GM06990 (cell line): Measurements from ENCODE around the gene METTL16.

ENCODE experiments used
- DNase-seq: peaks from one replicate; pipeline ENCODE4 v3.0.0-alpha.2; 2011; ENCODE audit not compliant: insufficient read length; ENCODE audit errors: extremely low read depth
- H3K27me3 ChIP-seq: replicated peaks from 2 replicates; pipeline ENCODE4 v1.6.0; 2011; ENCODE audit warnings: low read length; ENCODE audit not compliant: control insufficient read depth, insufficient read depth
- H3K36me3 ChIP-seq: 2 replicates; pipeline ENCODE4 v1.5.1; 2011; ENCODE audit warnings: low read length; ENCODE audit not compliant: control insufficient read depth, insufficient read depth
- H3K4me3 ChIP-seq: replicated peaks from 2 replicates; pipeline ENCODE4 v1.5.1; 2011; ENCODE audit warnings: low read depth, mild to moderate bottlenecking, control low read depth, low read length
- CTCF ChIP-seq: IDR thresholded peaks from 2 replicates; pipeline ENCODE4 v1.5.1; 2011; ENCODE audit warnings: low read length, control low read depth, mild to moderate bottlenecking, inconsistent platforms; ENCODE audit not compliant: insufficient read depth, poor library complexity, severe bottlenecking

The METTL16 gene

DNA sequence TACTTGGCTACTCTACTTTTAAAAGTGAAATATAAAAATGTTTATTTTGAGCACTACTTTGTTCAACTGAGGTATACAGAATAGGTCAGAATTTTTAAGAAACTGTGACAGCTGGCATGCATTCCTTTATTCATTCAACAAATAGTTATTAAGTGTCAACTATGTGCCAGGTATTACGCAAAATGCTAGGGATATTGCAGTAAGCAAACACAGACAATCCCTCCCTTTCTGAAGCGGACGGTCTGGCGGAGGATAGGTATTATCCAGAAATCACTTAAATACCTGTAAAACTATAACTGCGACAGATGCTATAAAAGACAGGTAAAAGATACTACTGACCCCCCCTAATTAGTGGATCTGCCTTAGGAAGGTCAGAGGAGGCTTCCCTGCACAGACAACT, 26.1 kb downstream of the METTL16 start:
- Histone ChIP-seq H3K36me3 (no peaks in the 10 kb centered on the region; the same call in 1 of the 2 replicates), H3K4me3 (no peak overlapping the region), H3K27me3 (no peaks in the 10 kb centered on the region)
- no peak for DNase-seq
- no peak for TF ChIP-seq CTCF

GRCh38 chr17:2484876-2485275, 26.8 kb downstream of the METTL16 start:
- no peak for TF ChIP-seq CTCF
- Histone ChIP-seq H3K4me3 (no peak overlapping the region), H3K27me3 (no peaks in the 10 kb centered on the region), H3K36me3 (no peaks in the 10 kb centered on the region; the same call in 1 of the 2 replicates)
- DNase-seq, result no peak

DNA sequence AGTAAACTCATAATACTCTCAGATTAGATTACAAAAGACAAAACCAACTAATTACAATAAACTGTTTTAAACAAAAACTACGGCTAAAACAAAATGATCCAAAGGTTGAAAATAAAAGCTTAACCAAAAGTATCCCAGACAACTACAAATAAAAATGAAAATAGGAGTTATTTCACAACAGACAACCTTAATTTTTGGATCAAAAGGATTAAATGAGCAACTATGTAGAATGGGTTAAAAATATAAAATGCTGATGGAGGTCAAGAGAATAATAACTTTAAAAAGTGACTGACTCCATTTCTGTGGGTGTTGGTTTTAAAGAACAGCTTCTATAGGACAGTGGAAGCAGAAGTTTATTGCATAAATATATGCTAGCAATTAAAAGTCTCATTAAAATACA, 28.6 kb downstream of the METTL16 start:
- no peak for TF ChIP-seq CTCF
- Histone ChIP-seq H3K27me3 (no peaks in the 10 kb centered on the region), H3K36me3 (no peaks in the 10 kb centered on the region; the same call in 1 of the 2 replicates), H3K4me3 (no peak overlapping the region)
- no peak for DNase-seq

DNA sequence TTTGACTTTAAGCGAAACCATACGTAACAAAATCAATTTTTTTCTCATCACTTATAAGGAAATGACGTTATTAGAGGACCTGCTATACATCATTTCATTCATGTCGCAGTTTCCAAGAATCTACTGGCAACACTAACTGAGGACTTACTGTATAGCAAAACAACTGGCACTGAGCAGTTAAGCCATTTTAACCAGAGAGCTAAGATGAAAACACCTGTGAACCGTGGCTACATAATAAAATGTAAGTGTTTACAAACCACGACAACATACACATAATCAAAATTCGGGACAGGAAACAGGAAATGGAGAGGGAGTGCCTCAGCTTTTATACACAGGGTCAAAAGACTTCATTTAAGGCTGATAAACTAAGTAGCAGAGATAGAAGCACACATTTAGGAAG, 29.5 kb downstream of the METTL16 start:
- no peaks in the 10 kb centered on the region; the same call in none of the 2 replicates for H3K36me3 ChIP-seq
- no peak overlapping the region for H3K4me3 ChIP-seq
- H3K27me3 ChIP-seq, result no peaks in the 10 kb centered on the region
- no peak for DNase-seq
- TF ChIP-seq CTCF, result no peak

GRCh38 chr17:2481760-2482159, 29.9 kb downstream of the METTL16 start:
- no peak overlapping the region for H3K4me3 ChIP-seq
- no peaks in the 10 kb centered on the region; the same call in none of the 2 replicates for H3K36me3 ChIP-seq
- no peak for DNase-seq
- TF ChIP-seq CTCF, result no peak
- H3K27me3 ChIP-seq, result no peaks in the 10 kb centered on the region

DNA sequence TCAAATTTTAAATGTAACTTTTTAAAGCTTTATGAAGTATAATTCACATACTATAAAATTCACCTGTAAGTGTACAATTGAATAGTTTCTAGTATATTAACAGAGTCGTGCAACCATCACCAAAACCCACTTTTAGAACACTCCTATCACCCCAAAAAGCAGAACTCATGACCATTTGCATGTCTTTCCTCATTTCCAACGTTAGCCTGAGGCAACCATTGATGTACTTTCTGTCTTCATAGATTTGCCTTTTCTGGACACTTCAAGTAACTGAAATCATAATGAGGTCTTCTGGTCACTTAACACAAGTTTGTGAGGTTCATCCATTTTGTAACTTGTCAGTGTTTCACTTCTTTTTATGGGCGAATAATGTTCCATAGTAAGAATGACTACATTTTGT, 33.2 kb downstream of the METTL16 start:
- Histone ChIP-seq H3K4me3 (no peak overlapping the region), H3K36me3 (peaks cover 12% of the 10 kb centered on the region), H3K27me3 (no peaks in the 10 kb centered on the region)
- DNase-seq, result no peak
- TF ChIP-seq CTCF, result no peak
